ENCODE data around the gene CCM2. TPM values are rescaled to one million over a fixed set of nuclear protein-coding genes. Genes with fewer than 3 reads are reported as not detected.

CCM2 gene
- total RNA-seq, 2 donors from 2014 or later: 43.0 to 49.7 TPM

DNA sequence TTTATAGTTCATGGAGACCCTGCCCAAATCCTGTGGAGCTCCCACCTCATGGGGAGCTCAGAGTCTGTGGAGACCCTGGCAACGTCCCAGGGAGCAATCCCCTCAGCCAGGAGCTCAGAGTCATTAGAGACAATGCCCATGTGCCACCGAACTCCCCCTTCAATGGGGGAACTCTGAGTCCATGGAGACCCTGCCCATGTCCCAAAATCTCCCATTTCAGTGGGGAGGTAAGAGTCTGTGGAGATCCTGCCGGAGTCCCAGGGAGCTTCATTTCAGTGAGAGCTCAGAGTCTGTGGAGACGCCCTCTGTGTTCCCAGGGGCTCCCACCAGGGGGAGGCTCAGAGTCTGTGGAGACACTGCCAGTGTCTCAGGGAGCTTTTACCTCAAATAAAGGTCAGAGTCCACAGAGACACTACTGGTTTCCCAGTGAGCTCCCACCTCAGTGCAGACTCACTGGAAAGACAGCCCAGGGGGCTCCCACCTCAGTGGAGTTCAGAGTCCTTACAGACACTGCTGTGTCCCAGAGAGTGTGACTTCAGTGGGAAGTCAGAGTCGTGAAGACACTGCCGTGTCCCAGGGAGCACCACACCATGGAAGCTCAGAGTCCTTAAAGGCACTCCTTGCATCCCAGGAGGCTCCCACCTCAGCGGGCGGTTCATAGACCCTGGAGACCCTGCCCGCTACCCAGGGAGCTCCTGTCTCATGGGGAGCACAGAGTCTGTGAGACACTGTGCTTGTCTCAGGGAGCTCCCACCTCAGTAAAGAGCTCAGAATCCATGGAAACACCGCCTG is 26.2 kb upstream of the CCM2 start:
- ATAC-seq (ENCODE audit: insufficient number of reproducible peaks, low FRiP score, low read depth): no peak
- DNase-seq (ENCODE audit: low spot score): no peak

DNA sequence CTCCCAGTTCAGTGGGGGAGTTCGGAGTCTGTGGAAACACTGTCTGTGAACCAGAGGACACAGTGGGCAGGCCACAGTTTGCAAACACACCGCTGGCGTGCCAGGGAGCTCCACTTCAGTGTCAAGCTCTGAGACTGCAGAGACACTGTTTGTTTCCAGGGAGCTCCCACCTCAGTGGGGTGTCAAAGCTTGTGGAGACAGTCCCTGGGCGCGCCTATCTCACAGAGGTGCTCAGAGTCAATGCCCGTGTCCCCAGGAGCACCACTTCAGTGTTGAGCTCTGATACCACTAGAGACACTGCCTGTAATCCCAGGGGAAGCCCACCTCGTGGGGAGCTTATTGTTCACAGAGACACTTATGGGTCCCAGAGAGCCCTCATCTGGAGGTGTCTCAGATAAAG is 25.5 kb upstream of the CCM2 start:
- no peak overlapping the region for H3K4me3 ChIP-seq
- H3K9me3 ChIP-seq: no peaks in the 10 kb centered on the region
- peaks cover 0 to 2% of the 10 kb centered on the region in 2 donors for H3K4me1 ChIP-seq (ENCODE audit: control insufficient read depth in 1 of 2, low read depth in 2 of 2)
- no peak overlapping the region for H3K27ac ChIP-seq
- H3K36me3 ChIP-seq: no peaks in the 10 kb centered on the region
- H3K27me3 ChIP-seq (replicated peaks; ENCODE audit: insufficient read depth): no peaks in the 10 kb centered on the region
- DNase-seq (ENCODE audit: low spot score) (no peak), ATAC-seq (ENCODE audit: insufficient number of reproducible peaks, low FRiP score, low read depth) (no peak)
- TF ChIP-seq, protein P1, sequence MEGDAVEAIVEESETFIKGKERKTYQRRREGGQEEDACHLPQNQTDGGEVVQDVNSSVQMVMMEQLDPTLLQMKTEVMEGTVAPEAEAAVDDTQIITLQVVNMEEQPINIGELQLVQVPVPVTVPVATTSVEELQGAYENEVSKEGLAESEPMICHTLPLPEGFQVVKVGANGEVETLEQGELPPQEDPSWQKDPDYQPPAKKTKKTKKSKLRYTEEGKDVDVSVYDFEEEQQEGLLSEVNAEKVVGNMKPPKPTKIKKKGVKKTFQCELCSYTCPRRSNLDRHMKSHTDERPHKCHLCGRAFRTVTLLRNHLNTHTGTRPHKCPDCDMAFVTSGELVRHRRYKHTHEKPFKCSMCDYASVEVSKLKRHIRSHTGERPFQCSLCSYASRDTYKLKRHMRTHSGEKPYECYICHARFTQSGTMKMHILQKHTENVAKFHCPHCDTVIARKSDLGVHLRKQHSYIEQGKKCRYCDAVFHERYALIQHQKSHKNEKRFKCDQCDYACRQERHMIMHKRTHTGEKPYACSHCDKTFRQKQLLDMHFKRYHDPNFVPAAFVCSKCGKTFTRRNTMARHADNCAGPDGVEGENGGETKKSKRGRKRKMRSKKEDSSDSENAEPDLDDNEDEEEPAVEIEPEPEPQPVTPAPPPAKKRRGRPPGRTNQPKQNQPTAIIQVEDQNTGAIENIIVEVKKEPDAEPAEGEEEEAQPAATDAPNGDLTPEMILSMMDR (IDR thresholded peaks at IDR 0.05): no peak

More for the DNA sequence above, 26.2 kb upstream of the CCM2 start:
- Histone ChIP-seq H3K9me3 (no peaks in the 10 kb centered on the region), H3K4me1 (ENCODE audit: control insufficient read depth in 1 of 2, low read depth in 2 of 2) (no peaks in the 10 kb centered on the region), H3K36me3 (no peaks in the 10 kb centered on the region), H3K4me3 (no peak overlapping the region), H3K27me3 (replicated peaks; ENCODE audit: insufficient read depth) (no peaks in the 10 kb centered on the region), H3K27ac (no peak overlapping the region)
- TF ChIP-seq, protein P1 (IDR thresholded peaks at IDR 0.05): peak; percentile 48

DNA sequence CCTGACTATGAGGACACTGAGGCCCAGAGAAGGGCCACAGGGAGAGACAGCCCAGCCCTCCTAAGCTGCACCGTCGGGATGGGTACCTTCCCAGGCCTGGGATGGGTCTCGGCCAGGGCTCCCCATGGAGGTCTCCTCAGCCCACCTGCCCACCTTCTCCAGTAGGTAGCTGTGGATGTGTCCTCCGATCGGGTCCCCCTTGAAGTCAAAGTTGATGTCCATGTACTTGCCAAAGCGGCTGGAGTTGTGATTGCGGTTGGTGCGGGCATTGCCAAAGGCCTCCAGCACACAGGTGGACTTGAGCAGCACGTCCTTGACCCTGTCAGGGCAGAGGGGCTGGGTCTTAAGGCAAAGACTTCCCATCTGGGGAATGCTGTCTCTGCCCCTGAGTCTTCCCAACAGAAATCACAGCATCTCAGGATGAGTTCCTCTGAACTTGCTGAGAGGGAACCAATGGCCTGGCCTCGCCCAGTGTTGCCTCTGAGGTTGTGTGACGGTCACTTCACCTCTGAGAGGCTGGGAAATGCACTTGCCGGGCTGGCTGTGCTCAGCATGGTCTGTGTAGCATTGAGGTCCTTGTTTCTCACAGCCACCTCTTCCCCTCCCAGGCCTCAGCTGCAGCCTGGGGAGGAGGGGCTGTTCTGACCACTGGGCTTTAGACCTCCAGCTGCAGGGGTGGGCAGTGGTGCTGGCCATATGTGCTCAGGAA is 24.5 kb upstream of the CCM2 start:
- Histone ChIP-seq H3K4me3 (no peak overlapping the region), H3K9me3 (no peaks in the 10 kb centered on the region), H3K36me3 (no peaks in the 10 kb centered on the region), H3K4me1 (ENCODE audit: control insufficient read depth in 1 of 2, low read depth in 2 of 2) (peaks cover 0 to 11% of the 10 kb centered on the region in 2 donors), H3K27me3 (replicated peaks; ENCODE audit: insufficient read depth) (no peaks in the 10 kb centered on the region), H3K27ac (no peak overlapping the region)
- TF ChIP-seq, protein P1 (IDR thresholded peaks at IDR 0.05): no peak
- no peak for DNase-seq (ENCODE audit: low spot score)
- no peak for ATAC-seq (ENCODE audit: insufficient number of reproducible peaks, low FRiP score, low read depth)

DNA sequence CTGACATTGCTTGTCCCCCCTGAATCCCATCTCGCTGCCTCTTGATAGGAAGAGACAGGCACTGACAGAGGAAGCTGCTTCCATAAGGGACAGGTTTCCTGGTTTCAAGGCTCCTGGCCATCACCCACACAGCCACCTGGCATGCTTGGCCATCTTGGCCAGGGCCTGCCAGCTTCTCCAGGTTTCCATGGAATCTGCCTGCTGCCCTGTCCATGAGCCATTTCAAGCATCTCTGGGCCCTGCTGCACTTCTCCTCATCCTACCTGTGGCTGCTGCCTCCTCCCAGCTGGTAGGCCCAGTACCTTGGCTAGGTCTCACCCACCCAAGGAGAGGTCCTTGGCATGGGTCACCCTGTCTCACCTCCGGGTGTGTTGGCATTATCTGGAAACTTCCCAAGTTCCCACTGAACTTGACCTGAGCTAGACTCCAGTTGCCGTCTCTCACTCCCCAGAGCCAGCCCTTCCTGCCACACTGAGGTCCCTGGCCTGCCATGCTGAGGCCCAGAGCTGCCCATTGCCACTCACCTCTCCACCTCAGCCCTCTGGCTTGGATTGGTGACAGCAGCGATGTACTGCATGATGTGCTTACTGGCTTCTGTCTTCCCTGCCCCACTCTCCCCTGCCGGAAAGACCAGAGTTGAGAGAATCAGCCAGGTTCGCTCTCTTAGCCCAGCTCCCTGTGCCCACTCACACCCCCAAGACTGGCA is 23.8 kb upstream of the CCM2 start:
- Histone ChIP-seq H3K27ac (no peak overlapping the region), H3K4me1 (ENCODE audit: control insufficient read depth in 1 of 2, low read depth in 2 of 2) (peaks cover 4 to 17% of the 10 kb centered on the region in 2 donors), H3K36me3 (no peaks in the 10 kb centered on the region), H3K9me3 (no peaks in the 10 kb centered on the region), H3K4me3 (no peak overlapping the region), H3K27me3 (replicated peaks; ENCODE audit: insufficient read depth) (no peaks in the 10 kb centered on the region)
- DNase-seq (ENCODE audit: low spot score): no peak
- TF ChIP-seq, protein P1 (IDR thresholded peaks at IDR 0.05): no peak
- no peak for ATAC-seq (ENCODE audit: insufficient number of reproducible peaks, low FRiP score, low read depth)

DNA sequence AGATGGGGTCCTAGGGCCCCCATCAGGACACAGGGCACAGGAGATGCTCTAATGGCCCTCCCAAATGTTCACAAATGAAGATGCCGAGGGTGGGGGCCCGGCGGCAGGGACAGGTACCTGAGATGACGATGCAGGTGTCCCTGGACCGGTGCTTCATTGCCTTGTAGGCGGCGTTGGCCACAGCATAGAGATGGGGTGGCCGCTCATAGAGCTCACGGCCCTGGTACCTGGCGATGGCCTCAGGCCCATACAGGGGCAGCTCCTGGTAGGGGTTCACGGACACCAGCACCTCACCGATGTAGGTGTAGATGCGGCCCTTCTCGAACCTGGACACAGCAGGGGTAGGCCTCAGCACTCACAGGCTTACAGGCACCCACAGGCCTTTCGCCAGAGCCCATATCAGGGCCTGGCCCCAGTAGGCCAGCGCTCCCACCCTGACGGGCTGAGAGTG is 23.2 kb upstream of the CCM2 start:
- Histone ChIP-seq H3K36me3 (no peaks in the 10 kb centered on the region), H3K27ac (no peak overlapping the region), H3K4me3 (no peak overlapping the region), H3K27me3 (replicated peaks; ENCODE audit: insufficient read depth) (no peaks in the 10 kb centered on the region), H3K4me1 (ENCODE audit: control insufficient read depth in 1 of 2, low read depth in 2 of 2) (peaks cover 4 to 17% of the 10 kb centered on the region in 2 donors), H3K9me3 (no peaks in the 10 kb centered on the region)
- DNase-seq (ENCODE audit: low spot score): no peak
- no peak for ATAC-seq (ENCODE audit: insufficient number of reproducible peaks, low FRiP score, low read depth)
- TF ChIP-seq, protein P1 (IDR thresholded peaks at IDR 0.05): no peak

All from thoracic aorta (tissue), 2 donors.